H1 (cell line): ENCODE data around the gene EGR2. TPM values are rescaled to one million over a fixed set of nuclear protein-coding genes. Genes with fewer than 3 reads are reported as not detected.
A peak's percentile ranks its signal among the peaks of the same experiment; 100 is the strongest.

Experiments used
- BCL11A ChIP-seq, 2 experiments: IDR thresholded peaks; one replicate each; pipeline ENCODE4 v1.6.1; 2011; ENCODE audit warnings: low read depth in 2 of 2, low read length in 2 of 2, mild to moderate bottlenecking in 2 of 2
- BRCA1 ChIP-seq: IDR thresholded peaks from 2 replicates; pipeline ENCODE4 v1.6.1; 2012; ENCODE audit warnings: low read depth, low read length, improper control_type of control experiment
- CHD1 ChIP-seq: IDR thresholded peaks from 2 replicates; pipeline ENCODE4 v1.6.1; 2012; ENCODE audit warnings: low read depth, low read length, improper control_type of control experiment
- CTBP2 ChIP-seq: IDR thresholded peaks from 2 replicates; pipeline ENCODE4 v1.7.0; 2011; ENCODE audit warnings: borderline replicate concordance, mild to moderate bottlenecking, moderate library complexity, mixed read lengths, low read length; ENCODE audit not compliant: insufficient read depth, insufficient read length
- GABPA ChIP-seq: IDR thresholded peaks from 2 replicates; pipeline ENCODE4 v1.6.1; 2011; ENCODE audit warnings: mild to moderate bottlenecking, low read length, moderate library complexity, borderline replicate concordance; ENCODE audit not compliant: insufficient read depth
- HDAC2 ChIP-seq, 2 experiments: fragments of 300-600 bp in 1 of 2; sonication (generic) in 1 of 2; IDR thresholded peaks; 2 replicates each; pipeline ENCODE4 v1.6.1; 2011 to 2012; ENCODE audit warnings: low read depth in 2 of 2, low read length in 2 of 2, mild to moderate bottlenecking in 2 of 2, moderate library complexity in 2 of 2, borderline replicate concordance in 1 of 2, inconsistent platforms in 1 of 2
- HDAC6 ChIP-seq: IDR thresholded peaks from one replicate; pipeline ENCODE4 v1.7.1; 2012; ENCODE audit warnings: low read depth, mild to moderate bottlenecking, inconsistent platforms, low read length, moderate library complexity
- JUND ChIP-seq: IDR thresholded peaks from 2 replicates; pipeline ENCODE4 v1.6.1; 2011; ENCODE audit warnings: mild to moderate bottlenecking, improper control_type of control experiment, low read length
- POU5F1 ChIP-seq: IDR thresholded peaks from 2 replicates; pipeline ENCODE4 v1.6.1; 2011; ENCODE audit warnings: low read depth, mild to moderate bottlenecking, low read length, moderate library complexity
- RAD21 ChIP-seq, 2 experiments: IDR thresholded peaks in 1 of 2; conservative IDR thresholded peaks in 1 of 2; 2 replicates each; pipeline ENCODE4 v1.6.1; 2011; ENCODE audit warnings: low read depth in 2 of 2, low read length in 2 of 2, improper control_type of control experiment in 1 of 2, inconsistent platforms in 1 of 2, mild to moderate bottlenecking in 1 of 2, moderate library complexity in 1 of 2
- RBBP5 ChIP-seq: IDR thresholded peaks from 2 replicates; pipeline ENCODE4 v1.7.1; 2012; ENCODE audit warnings: low read depth, mild to moderate bottlenecking, inconsistent platforms, low read length, moderate library complexity, borderline replicate concordance
- SIX5 ChIP-seq: IDR thresholded peaks from 2 replicates; pipeline ENCODE4 v1.6.1; 2011; ENCODE audit warnings: mild to moderate bottlenecking, low read depth, low read length
- SP1 ChIP-seq: IDR thresholded peaks from 2 replicates; pipeline ENCODE4 v1.6.1; 2011; ENCODE audit warnings: low read depth, low read length
- SP2 ChIP-seq: IDR thresholded peaks from 2 replicates; pipeline ENCODE4 v1.6.1; 2012; ENCODE audit warnings: mild to moderate bottlenecking, low read length, inconsistent platforms
- SP4 ChIP-seq: IDR thresholded peaks from 2 replicates; pipeline ENCODE4 v1.6.1; 2012; ENCODE audit warnings: low read length, inconsistent platforms
- SRF ChIP-seq: IDR thresholded peaks from 2 replicates; pipeline ENCODE4 v1.6.1; 2011; ENCODE audit warnings: mild to moderate bottlenecking, low read depth, low read length, moderate library complexity
- TBP ChIP-seq: IDR thresholded peaks from 2 replicates; pipeline ENCODE4 v1.6.1; 2011; ENCODE audit warnings: low read depth, low read length, improper control_type of control experiment
- TCF12 ChIP-seq: IDR thresholded peaks from 2 replicates; pipeline ENCODE4 v1.6.1; 2011; ENCODE audit warnings: low read depth, mild to moderate bottlenecking, low read length
- YY1 ChIP-seq: IDR thresholded peaks from 2 replicates; pipeline ENCODE4 v1.6.1; 2011; ENCODE audit warnings: low read depth, mild to moderate bottlenecking, low read length
- polyA plus RNA-seq, 7 experiments: library from polyadenylated mRNA; depleted of rRNA in 3 of 7; stranded (reverse) in 5 of 7; unstranded in 2 of 7; fragments of >200 nt in 5 of 7; fragments of 200-250 nt in 2 of 7; gene quantifications; 1 replicate in 5 of 7; 2 replicates in 1 of 7; 4 replicates in 1 of 7; pipeline versions ENCODE4 v1.2.1 to v1.2.3, GENCODE V29; 2011 to 2013; ENCODE audit warnings: missing spikeins in 2 of 7, mixed read lengths in 2 of 7
- total RNA-seq: library from RNA; stranded (reverse); fragmentation: NEBNext Ultra II Directional; extraction: Animal tissue kit (Norgen Biotek cat#: 25700); gene quantifications from 2 replicates; pipeline ENCODE4 v1.2.1, GENCODE V29; 2021
- TF ChIP-seq, protein P1 (sequence below), 3 experiments: IDR thresholded peaks; 1 replicate in 2 of 3; 2 replicates in 1 of 3; pipeline versions ENCODE4 v1.5.1 to v1.6.1; 2011; ENCODE audit warnings: low read length in 3 of 3, mild to moderate bottlenecking in 3 of 3, inconsistent platforms in 2 of 3, low read depth in 1 of 3, moderate library complexity in 1 of 3; ENCODE audit not compliant: insufficient read depth in 1 of 3; ENCODE audit errors: control extremely low read depth in 1 of 3
- TF ChIP-seq, protein P2 (sequence below): IDR thresholded peaks from 2 replicates; pipeline ENCODE4 v1.6.1; 2011; ENCODE audit warnings: low read length, improper control_type of control experiment

EGR2 gene
- total and polyA plus RNA-seq, 2 of the 8 experiments (the other 6 are each of a cell fraction or from before 2014, with no cell fraction given), result 1.3 to 2.1 TPM

DNA sequence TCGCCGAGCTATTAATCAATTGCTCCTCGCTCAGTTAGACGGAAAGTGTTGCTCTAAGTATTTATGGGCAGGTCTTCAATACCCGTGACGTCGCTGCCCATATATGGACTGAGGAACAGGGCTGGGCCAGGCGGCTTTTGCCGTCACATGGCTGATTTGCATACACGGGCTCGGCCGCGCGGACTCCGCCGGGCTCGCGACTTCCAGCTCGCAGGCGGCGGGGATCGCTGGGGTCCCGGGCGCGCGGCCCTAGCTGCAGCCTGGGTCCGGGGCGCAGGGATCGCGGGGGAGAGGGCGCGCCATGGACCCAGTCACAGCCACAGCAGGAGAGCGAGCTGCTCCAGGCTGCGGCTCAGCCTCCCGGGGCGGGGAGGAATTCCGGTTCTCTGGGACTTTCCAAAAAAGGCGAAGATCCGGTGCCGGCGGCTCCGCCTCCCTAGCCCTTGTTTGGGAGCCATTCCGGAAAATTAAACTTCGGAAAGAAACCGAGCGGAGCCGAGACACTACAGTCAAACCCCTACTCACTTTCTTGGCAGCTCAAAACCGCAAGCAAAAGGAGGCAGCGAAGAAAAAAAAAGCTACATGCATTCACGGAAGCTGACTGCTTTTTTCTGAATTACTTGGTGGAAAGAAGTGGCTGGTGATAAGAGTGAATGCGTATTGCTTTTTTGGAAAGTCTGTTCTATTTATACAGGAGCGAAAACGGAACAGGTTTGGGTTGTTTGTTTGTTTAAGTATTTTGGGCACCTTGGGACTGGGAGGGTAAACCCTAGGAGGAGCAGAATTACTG is at the start of gene EGR2 (continued):
- no peak for TF ChIP-seq CHD1
- no peak for TF ChIP-seq JUND
- TF ChIP-seq SP2, result no peak
- no peak for TF ChIP-seq POU5F1
- peak; percentile 99 for TF ChIP-seq SRF
- no peak for TF ChIP-seq HDAC6
- TF ChIP-seq RAD21 (IDR thresholded peaks at IDR 0.05 in 1 of 2, conservative IDR thresholded peaks at IDR 0.05 in 1 of 2; ENCODE audit: low read depth in 2 of 2, low read length in 2 of 2), result peak in 1 of 2 experiments; percentile 1; a peak in 1 of 4 replicates
- no peak for TF ChIP-seq CTBP2
- TF ChIP-seq YY1, result peak; percentile 45; the same call in 1 of the 2 replicates
- TF ChIP-seq, protein P1, sequence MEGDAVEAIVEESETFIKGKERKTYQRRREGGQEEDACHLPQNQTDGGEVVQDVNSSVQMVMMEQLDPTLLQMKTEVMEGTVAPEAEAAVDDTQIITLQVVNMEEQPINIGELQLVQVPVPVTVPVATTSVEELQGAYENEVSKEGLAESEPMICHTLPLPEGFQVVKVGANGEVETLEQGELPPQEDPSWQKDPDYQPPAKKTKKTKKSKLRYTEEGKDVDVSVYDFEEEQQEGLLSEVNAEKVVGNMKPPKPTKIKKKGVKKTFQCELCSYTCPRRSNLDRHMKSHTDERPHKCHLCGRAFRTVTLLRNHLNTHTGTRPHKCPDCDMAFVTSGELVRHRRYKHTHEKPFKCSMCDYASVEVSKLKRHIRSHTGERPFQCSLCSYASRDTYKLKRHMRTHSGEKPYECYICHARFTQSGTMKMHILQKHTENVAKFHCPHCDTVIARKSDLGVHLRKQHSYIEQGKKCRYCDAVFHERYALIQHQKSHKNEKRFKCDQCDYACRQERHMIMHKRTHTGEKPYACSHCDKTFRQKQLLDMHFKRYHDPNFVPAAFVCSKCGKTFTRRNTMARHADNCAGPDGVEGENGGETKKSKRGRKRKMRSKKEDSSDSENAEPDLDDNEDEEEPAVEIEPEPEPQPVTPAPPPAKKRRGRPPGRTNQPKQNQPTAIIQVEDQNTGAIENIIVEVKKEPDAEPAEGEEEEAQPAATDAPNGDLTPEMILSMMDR (IDR thresholded peaks at IDR 0.05; ENCODE audit: control extremely low read depth in 1 of 3, insufficient read depth in 1 of 3, low read depth in 1 of 3, low read length in 3 of 3), result no peak
- no peak for TF ChIP-seq SP4
- no peak for TF ChIP-seq SIX5
- TF ChIP-seq GABPA, result no peak
- TF ChIP-seq BRCA1, result no peak
- TF ChIP-seq, protein P2, sequence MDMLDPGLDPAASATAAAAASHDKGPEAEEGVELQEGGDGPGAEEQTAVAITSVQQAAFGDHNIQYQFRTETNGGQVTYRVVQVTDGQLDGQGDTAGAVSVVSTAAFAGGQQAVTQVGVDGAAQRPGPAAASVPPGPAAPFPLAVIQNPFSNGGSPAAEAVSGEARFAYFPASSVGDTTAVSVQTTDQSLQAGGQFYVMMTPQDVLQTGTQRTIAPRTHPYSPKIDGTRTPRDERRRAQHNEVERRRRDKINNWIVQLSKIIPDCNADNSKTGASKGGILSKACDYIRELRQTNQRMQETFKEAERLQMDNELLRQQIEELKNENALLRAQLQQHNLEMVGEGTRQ, result peak; percentile 61; the same call in 1 of the 2 replicates
- TF ChIP-seq TCF12, result no peak
- TF ChIP-seq RBBP5, result no peak
- no peak for TF ChIP-seq HDAC2 (IDR thresholded peaks at IDR 0.05; ENCODE audit: borderline replicate concordance in 1 of 2, low read depth in 2 of 2, low read length in 2 of 2)
- no peak for TF ChIP-seq BCL11A (IDR thresholded peaks at IDR 0.05; ENCODE audit: low read depth in 2 of 2, low read length in 2 of 2)
- TF ChIP-seq SP1, result no peak
- peak; percentile 79 for TF ChIP-seq TBP
